Measurements from ENCODE around the gene PRDM12. TPM values are rescaled to one million over a fixed set of nuclear protein-coding genes. Genes with fewer than 3 reads are reported as not detected.

The PRDM12 gene
- total RNA-seq, 1 donor from 2014 or later = not detected

DNA sequence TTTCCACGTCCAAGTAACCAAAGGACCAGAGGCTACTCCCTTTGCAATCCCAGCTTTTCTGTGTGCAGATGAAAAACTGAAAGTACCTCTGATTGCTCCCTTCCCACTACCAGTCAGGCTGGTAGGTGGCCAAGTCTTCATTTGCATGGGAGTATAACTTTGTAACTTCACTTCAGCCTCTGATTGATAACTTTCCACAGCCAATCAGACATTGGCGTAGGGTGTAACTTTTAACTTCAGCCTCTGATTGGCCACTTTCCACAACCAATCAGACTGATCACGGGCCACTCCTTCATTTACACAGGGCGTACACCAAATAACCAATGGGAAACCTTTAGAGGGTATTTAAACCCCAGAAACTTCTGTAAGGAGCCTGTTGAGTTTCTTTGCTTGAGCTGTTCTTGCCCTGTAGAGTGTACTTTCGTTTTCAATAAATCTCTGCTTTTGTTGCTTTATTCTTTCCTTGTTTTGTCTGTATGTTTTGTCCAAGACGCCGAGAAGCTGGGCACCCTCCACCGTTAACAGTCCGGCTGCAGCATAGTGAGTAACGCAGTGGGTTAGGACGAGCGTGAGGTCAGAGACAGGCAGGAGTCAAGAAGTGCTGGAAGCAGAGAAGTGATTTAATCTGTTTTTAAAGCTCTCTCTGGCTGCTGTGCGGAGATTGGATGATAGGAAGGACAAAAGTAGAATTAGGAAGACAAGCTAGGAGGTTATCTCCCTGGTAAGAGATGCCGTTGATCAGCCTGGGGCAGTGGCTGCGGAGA is 25.7 kb downstream of the PRDM12 start:
- peak in 1 of 2 donors; percentile 45 for DNase-seq (ENCODE audit: low read depth in 2 of 2)

DNA sequence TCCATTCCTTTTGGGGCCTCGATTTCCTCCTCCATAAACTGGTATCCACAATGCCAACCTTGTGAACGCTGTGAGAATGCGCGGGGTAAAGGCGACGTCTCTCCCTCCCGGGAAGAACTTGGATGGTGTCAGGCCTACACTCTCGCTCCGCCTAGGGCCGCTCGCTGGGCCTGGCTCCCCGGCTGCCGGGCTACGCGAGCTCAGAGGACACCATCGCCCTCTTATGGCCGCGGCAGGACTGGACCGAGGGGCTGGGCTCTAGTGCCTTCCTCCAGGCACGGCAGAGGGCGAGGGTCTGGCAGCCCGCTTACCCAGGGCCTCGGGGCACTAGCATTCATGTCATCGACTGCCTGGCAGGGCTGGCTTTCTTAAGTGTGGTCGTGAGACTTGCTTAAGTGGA is 27.9 kb downstream of the PRDM12 start:
- peak in 1 of 2 donors; percentile 74 for DNase-seq (ENCODE audit: low read depth in 2 of 2)

DNA sequence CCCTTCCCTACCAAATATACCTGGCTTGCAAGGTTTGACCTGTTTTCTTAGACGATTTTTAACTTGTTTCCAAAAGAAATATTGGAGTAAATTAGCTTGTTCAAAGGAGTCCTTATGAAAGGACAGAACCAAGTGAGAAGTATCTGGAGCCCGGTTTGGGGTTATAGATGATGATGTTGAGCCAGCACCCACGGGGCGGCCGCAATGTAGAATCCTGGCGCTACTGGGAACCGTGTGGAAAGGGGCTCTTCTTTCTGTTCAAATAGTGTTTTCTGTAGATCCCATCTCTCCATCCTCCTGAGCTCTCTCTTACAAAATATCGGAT is 28.7 kb downstream of the PRDM12 start:
- no peak for DNase-seq (ENCODE audit: low read depth in 2 of 2)

DNA sequence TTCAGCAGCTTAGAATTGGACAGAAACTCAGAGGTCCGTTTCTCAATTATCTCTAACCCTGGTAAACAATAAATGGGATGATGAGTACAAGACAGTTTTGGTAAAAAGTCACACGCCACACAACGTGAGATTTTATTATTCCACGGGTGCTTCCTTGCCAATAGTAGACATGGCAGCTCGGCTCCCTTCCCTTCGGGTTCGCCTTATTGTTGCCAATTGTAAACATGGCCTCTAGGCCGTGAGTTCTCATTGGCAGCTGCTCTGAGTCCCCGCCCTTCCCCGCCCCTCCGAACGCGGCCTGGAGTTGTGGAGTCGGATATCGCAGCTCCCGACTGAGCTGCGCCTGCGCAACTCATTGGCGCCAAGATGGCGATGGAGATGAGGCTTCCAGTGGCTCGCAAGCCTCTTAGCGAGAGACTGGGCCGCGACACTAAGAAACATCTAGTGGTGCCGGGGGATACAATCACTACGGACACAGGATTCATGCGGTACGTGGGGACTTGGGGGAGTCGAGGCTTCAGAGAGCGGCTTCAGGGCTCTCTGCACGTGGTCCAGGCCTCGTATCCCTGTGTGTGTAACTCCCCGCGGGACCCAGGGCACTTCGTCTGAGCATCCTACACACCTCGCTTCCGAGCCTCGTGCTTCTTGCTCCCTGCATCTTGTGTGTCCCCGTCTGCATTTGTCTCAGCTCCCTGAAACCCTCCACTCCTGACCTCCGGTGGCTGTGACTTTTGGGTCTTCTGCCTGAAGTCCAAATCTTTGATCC is 29.2 kb downstream of the PRDM12 start, which contains the start of gene EXOSC2:
Gene EXOSC2 (plus strand): TSS at position 355 of the 766 bp plus-strand sequence. CDS start 12 bp downstream, at position 367.
- DNase-seq (ENCODE audit: low read depth in 2 of 2) = peak; percentile 95 to 98

DNA sequence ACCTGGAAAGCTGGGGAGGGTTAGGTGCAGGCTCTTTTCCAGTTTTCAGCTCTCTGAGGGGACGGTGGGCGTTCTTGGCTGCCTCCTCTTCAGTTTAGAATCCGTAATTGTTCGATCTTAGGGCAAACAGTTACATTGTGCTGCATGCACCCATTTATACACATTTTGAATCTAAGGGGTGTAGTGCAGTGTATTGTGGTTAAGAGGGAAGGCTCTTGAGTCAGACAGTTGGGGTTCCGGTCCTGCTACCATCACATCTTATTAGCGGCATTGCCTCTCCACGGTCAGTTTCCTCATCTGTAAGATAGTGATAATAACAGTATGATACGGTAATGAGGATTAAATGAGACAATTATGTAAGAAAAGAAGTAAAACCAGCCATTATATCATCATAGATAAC is 29.8 kb downstream of the PRDM12 start:
- no peak for DNase-seq (ENCODE audit: low read depth in 2 of 2)

DNA sequence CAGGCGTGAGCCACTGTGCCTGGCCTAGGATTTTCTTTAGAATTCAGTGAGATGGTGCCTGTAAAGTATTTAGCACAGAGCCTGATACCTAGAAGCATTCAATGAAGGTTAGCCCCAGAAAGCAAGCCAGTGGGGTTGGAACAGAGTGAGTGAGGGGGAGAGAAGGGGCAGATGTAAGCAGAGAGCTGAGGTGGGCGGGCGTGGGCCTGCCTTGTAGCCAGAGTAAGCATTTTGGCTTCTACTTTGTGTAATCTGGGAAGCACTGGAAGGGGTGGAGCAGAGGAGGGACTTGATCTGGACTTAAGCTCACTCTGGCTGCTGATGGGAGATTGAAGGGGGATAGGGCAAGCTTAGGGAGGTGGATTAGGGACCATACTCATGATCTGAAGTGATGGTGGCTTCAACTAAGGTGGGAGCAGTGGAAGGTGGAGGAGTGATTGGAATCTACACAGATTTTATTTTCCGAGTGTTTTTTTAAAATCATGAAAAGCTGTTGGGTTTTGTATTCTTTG is 31.8 kb downstream of the PRDM12 start:
- no peak for DNase-seq (ENCODE audit: low read depth in 2 of 2)

DNA sequence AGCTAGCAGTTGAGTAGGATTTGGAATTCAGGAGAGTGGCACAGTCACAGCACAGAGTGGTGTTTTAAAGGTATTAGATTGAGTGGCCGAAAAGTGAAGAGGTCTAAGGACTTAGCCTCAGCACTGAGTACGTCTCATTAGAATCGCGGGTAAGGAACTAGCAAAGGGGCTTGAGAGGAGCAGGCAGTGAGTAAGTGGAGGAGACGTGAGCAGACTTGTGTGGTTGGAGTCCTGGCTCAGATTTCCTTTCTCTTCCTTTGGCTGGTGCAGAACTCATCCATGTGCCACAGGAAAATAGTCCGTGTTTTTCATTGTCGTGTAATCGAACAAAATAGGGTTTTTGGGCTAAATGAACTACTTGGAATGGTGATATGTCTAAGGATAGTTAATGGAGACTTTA is 32.6 kb downstream of the PRDM12 start:
- DNase-seq (ENCODE audit: low read depth in 2 of 2) = no peak

DNA sequence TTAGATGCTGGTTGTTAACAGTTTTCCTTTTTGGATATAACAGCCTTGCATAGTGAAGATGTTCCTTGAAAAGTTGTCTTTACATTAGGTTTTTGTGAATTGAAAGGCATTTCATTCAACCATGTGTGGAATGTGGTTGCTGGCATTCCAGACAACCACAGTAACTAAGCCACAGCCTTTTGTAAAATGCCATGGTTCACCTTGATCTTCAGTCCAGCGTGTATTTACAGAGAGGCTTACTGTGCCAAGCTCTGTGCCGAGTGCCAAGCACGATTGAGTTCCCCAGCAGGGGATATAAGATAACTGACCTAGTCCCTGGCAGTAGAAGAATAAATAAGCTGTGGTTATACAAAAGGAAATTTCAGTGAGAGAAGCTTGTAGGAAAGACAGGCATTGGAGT is 34.1 kb downstream of the PRDM12 start:
- no peak for DNase-seq (ENCODE audit: low read depth in 2 of 2)

DNA sequence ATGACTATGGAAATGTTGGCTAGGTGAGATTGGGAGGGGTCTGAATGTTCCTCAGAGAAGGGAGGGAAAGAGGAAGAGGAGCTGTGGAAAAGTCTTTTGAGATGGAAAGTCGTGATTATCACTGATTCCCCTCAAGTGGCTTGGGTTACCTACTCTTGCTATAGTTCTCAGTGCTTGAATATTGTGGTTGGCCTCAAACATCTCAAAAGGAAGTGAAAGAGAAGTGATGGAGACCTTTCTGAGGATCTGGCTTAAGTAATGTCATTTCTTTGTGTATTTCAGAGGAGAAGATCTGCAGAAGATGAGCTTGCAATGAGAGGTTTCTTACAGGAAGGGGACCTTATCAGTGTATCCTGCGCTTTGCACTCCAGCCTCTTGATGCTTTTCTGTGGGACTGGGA is 34.7 kb downstream of the PRDM12 start:
- DNase-seq (ENCODE audit: low read depth in 2 of 2) = no peak

DNA sequence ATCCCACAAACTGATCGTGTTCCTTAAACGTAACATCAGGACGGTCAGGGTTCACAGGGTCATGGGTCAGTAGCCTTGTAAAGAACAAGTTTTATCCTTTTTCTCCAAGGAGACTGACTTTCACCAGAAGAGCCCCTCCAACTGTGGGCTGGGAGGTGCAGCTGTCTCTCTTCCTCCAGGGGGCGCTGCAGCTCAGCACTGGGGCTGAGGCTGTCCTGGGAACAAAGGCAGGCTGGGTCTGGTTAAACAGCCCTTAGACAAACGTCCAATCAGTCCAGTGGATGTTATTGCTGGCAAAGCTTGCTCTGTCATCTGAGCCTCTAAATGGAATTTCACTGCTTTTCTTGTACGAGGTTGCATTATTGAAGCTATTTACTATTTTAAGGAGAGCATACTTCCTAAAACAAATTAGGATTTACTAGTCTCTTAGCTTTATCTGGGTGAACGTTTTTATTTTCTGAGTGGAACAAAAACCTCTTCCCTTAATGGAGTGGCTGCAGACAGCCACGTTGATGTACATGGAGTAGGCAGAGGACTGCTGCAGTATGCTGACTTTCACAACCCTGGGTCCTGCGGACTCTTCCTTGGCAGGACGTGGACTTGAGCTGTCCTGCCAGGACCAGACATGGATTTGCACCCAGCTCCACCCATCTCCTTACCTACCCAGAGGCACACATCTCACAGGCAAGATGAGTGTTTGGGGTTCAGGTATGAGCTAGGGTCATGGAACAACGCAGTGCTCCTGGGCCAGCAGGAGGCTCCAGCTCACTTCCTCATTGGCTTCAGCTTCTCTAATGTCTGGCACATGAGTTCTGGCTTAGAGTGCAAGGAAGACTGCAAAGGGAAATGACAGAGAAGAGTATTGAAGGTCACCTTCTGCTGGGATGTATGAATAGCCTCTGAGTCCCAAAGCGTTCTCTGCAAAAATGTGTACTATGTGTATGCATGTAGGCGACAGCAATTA is 36.9 kb downstream of the PRDM12 start:
- peak; percentile 82 to 89 for DNase-seq (ENCODE audit: low read depth in 2 of 2)

DNA sequence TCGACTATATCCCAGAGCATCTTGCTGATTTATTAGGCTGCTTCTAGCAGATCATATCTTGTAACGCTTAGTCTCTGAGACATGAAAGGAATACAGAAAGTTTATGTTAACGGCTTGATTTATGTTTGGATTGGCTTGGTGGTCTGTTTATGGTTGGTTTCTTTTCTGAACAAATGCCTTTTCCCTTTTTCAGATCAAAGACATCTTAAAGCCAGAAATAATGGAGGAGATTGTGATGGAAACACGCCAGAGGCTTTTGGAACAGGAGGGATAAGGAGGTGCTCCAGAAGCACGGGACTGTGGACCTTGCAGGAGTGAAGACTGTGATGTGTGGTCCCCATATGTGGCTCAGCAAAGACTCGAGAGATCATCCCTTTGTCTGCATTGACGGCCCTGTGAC is 39.1 kb downstream of the PRDM12 start:
- DNase-seq (ENCODE audit: low read depth in 2 of 2) = no peak

DNA sequence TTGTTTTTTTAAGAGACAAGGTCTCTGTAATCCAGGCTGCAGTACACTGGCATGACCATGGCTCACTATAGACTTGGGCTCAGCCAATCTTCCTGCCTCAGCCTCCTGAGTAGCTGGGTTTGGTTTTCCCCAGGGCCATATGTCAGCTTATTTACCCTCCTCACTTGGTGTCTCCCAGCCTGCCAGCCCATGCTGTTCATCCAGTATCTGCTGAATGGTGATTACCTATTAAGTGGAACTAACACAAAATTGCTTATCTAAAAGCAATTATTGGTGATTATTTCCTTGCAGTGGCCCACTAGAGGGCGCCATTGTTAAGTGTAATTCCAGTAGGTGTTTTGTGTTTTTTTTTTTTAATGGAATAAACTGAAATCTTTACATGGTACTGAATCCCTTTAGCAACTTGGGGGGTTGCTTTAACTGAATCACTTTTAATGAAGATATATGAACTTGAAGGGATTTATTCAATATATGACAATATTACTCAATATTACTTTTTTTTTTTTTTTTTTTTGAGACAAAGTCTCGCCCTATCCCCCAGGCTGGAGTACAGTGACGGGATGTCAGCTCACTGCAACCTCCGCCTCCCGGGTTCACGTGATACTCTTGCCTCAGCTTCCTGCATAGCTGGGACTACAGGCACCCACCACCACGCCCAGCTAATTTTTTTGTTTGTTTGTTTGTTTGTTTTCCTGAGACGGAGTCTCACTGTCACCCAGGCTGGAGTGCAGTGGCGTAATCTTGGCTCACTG is 43.0 kb downstream of the PRDM12 start:
- peak; percentile 56 to 77 for DNase-seq (ENCODE audit: low read depth in 2 of 2)

DNA sequence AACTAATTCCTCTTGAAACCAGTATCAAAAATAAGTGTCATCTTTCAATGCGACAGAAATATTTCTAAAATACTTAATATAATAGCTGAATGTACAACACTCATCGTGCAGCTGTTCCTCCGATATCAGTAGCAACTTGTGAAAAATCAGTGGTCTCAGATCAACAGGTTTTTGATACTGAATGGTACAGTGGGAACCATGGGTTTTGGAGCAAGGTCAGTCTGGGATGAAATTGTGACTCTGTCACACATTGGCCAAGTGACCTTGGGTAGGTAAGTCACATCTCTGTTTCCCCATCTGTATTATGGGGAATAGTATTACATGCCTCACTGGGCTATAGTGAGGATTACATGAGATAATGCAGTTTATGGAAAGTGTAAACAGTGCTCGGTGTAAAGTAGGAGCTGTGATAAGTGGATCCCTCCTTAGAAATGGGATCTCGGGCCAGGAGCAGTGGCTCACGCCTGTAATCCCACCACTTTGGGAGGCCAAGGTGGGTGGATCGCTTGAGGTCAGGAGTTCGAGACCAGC is 46.5 kb downstream of the PRDM12 start:
- DNase-seq (ENCODE audit: low read depth in 2 of 2) = no peak

DNA sequence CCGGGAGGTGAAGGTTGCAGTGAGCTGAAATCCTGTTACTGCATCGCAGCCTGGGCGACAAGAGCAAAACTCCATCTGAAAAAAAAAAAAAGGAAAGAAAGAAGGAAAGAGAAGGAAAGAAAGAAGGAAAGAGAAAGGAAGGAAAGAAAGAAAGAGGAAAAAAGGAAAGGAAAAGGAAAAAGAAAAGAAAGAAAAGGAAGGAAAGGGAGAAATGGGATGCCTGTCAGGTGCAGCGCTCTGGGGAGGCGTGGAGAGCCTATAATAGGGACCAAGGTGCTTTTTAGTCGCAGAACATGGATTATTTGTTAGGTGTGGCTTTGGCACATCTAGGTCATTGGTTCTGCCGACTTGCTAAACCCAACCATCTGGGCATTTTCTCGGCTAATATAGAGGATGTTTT is 47.1 kb downstream of the PRDM12 start:
- DNase-seq (ENCODE audit: low read depth in 2 of 2) = no peak

DNA sequence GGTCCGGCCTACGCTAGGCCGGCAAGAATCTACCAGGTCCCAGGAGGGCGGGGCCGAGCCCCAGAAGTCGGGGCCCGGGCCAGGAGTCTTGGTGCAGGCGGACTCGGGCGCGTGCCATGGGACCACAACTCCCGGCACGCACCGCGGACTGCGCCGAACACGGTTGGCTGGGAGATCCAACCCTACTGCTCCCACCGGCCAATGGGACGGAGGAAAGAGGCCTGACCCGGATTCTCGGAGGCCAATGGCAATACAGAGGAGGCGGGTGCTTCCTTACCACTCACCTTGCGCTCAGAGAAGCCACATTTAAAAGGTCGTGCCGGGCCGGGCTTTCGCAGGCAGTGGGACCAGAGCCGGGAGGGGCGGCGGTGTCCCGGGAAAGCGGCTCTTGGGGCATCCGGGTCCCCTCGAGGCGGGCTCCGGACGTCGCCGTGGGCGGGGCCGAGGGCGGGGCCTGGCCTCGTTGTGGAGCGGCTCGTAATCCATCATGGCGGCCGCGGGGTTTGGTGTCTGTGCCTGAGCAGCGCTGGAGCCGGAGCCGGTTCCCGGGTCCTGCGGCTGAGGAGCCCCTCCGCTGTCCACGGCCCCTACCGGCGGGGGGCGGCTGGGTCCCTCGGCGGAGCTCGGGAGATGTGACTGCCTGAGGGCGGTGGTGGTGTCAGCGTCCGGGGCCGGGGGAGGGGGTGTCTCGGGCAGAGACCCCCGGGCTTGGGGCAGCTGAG is 48.3 kb downstream of the PRDM12 start:
- peak; percentile 91 to 97 for DNase-seq (ENCODE audit: low read depth in 2 of 2)

DNA sequence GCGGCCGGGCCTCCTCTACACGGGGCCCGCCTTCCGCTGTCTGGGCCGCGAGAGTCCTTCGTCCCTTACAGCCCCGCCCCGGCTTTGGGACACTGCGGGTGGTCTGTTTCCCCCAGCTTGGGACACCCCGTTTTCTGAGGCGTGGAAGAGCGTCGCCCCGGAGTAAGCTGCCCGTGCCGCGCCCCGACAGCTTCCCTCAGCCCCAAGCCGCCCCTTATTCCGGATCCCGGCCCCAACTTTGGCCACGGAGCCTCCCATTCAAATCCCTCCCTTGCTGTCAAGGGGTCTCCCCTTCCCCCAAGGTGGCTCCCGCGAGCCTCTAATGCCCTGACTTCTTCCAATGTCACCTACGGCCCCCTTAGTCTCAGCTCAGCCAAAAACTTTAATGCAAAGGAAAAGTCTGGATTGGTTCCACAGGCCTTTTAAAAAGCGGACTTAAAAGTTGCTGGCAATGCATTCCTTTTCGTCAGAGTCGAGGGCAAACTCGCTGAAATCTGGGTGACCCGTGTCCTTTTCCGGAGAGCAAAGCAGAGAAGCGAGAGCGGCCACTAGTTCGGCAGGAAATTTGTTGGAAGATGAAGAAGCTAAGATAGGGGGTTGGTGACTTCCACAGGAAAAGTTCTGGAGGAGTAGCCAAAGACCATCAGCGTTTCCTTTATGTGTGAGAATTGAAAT is 49.0 kb downstream of the PRDM12 start:
- peak in 1 of 2 donors; percentile 46 for DNase-seq (ENCODE audit: low read depth in 2 of 2)

DNA sequence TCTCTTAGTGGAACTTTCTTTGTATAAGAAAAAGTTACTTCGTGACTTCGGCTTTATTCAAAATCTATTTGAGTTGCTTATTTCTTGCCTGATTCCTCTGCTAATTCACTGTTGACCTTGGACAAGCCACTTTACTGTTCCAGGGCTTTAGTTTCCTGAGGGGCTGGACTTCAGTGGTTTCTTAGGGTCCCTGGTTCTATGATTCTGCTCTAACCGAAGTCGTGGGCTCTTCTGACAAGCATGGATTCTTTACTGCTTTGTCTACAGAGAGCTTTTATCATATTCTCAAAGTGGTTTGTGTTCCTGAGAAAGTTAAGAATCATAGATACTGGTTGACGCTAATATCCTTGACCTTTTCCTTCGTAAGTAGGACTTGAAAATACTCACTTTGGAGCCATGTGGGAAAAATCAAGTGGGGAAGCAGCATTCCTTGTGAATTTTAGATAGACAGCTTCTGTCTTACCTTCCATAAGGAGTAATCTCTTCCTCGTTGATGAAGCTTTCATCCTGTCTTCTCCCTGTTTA is 50.3 kb downstream of the PRDM12 start:
- DNase-seq (ENCODE audit: low read depth in 2 of 2) = no peak

DNA sequence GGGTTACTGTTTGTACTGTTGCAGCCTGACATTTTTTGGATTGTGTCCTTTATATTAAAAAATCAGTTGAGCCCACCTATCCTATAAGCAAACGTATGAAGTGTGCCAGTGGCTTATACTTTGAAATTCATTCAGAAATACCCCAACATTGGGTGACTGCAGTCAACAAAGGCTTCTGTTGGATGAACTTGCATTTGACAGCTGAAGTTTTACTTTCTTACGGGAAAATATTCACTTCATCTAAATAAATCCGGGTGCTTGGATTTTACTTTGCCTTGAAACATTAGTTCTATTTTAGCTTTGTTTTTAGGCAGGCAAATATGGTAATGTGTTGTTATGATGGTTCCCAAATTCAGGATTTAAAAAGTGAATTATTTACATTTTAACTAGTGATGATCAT is 50.9 kb downstream of the PRDM12 start:
- DNase-seq (ENCODE audit: low read depth in 2 of 2) = no peak

DNA sequence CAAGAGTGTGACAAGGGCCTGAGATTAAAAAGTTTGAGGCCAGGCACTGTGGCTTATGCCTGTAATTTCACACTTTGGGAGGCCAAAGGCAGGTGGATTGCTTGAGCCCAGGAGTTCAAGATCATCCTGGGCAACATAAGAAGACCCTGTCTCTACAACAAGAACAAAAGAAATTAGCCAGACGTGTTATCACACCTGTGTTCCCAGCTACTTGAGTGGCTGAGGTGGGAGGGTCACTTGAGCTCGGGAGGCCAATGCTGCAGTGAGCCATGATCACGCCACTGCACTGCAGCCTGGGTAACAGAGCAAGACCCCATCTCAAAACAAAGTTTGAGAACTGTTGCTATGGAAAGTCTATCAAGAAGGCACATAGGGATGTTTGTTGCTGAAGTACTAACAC is 54.2 kb downstream of the PRDM12 start:
- DNase-seq (ENCODE audit: low read depth in 2 of 2) = no peak
